Measurements from ENCODE around the gene TEX2. TPM values are rescaled to one million over a fixed set of nuclear protein-coding genes. Genes with fewer than 3 reads are reported as not detected.

TEX2 gene
- total and polyA plus RNA-seq, 2 of the 13 experiments (the other 11 are each of a cell fraction or from before 2014, with no cell fraction given) = 21.4 to 37.7 TPM

- TF ChIP-seq ZNF770 (CRISPR knock-in tag; IDR thresholded peaks at IDR 0.05) = peak; percentile 78
- TF ChIP-seq MIXL1 (CRISPR knock-in tag; IDR thresholded peaks at IDR 0.05) = peak; percentile 76; the same call in 1 of the 2 replicates
- TF ChIP-seq MYPOP (CRISPR knock-in tag; IDR thresholded peaks at IDR 0.05) = no peak
- TF ChIP-seq ZFP82 (CRISPR knock-in tag; IDR thresholded peaks at IDR 0.05; ENCODE audit: borderline replicate concordance) = no peak
- TF ChIP-seq ZNF468 (CRISPR knock-in tag; IDR thresholded peaks at IDR 0.05) = no peak
- TF ChIP-seq NFKB2 (CRISPR knock-in tag; IDR thresholded peaks at IDR 0.05; ENCODE audit: borderline replicate concordance) = peak; percentile 12; the same call in 1 of the 2 replicates
- TF ChIP-seq ZBTB8A (CRISPR knock-in tag; IDR thresholded peaks at IDR 0.05; ENCODE audit: borderline replicate concordance, low read depth) = no peak
- peak; percentile 64; the same call in 1 of the 2 replicates for TF ChIP-seq DRAP1 (CRISPR knock-in tag; IDR thresholded peaks at IDR 0.05)
- TF ChIP-seq ZNF710 (CRISPR knock-in tag; IDR thresholded peaks at IDR 0.05; ENCODE audit: borderline replicate concordance) = peak; percentile 84
- TF ChIP-seq POGZ (CRISPR knock-in tag; IDR thresholded peaks at IDR 0.05) = peak; percentile 80
- TF ChIP-seq RXRB (CRISPR knock-in tag; IDR thresholded peaks at IDR 0.05; ENCODE audit: borderline replicate concordance) = peak; percentile 71
- no peak for TF ChIP-seq MAX (IDR thresholded peaks at IDR 0.05)
- TF ChIP-seq SSRP1 (CRISPR knock-in tag; IDR thresholded peaks at IDR 0.05) = no peak
- TF ChIP-seq ZBTB7B (CRISPR knock-in tag; IDR thresholded peaks at IDR 0.05) = 0 out of 2 replicates have a peak, but pooled peaks have one; percentile 6
- TF ChIP-seq ZNF543 (CRISPR knock-in tag; IDR thresholded peaks at IDR 0.05) = peak; percentile 93
- no peak for TF ChIP-seq NFE2L2 (IDR thresholded peaks at IDR 0.05; ENCODE audit: low read length)
- no peak for TF ChIP-seq MXD4 (CRISPR knock-in tag; IDR thresholded peaks at IDR 0.05)
- no peak; the same call in 1 of the 2 replicates for TF ChIP-seq TFDP1 (CRISPR knock-in tag; IDR thresholded peaks at IDR 0.05; ENCODE audit: borderline replicate concordance)
- peak; percentile 91 for TF ChIP-seq ZBTB3 (CRISPR knock-in tag; IDR thresholded peaks at IDR 0.05; ENCODE audit: borderline replicate concordance, low read depth)
- peak; percentile 55; the same call in 1 of the 2 replicates for TF ChIP-seq ZFP37 (CRISPR knock-in tag; IDR thresholded peaks at IDR 0.05; ENCODE audit: borderline replicate concordance)
- no peak; the same call in 1 of the 2 replicates for TF ChIP-seq NFIC (IDR thresholded peaks at IDR 0.05; ENCODE audit: low read length)
Observed at GRCh38 chr17:64155751-64156544, 107.1 kb downstream of the TEX2 start (continued).

Measured in HepG2 (cell line).